GM18498 (cell line): ENCODE data around the gene DNAJC6.
A peak's percentile ranks its signal among the peaks of the same experiment; 100 is the strongest.

ENCODE experiments used
- ATAC-seq: cut with Tn5 transposase; IDR thresholded peaks from one replicate; pipeline ENCODE4 v1.9.1; 2021; ENCODE audit warnings: mild to moderate bottlenecking, moderate library complexity; ENCODE audit not compliant: unreplicated experiment

DNAJC6 gene

GRCh38 chr1:65399003-65399402, 89.7 kb downstream of the DNAJC6 start:
- no peak for ATAC-seq

- ATAC-seq: no peak
Measured at GRCh38 chr1:65401612-65402011, 92.3 kb downstream of the DNAJC6 start.

- ATAC-seq: no peak
Measured at GRCh38 chr1:65404941-65405340, 95.6 kb downstream of the DNAJC6 start.

- ATAC-seq: no peak
Measured at GRCh38 chr1:65407877-65408276, 98.5 kb downstream of the DNAJC6 start.

GRCh38 chr1:65409314-65409713, 100.0 kb downstream of the DNAJC6 start:
- no peak for ATAC-seq

- ATAC-seq: no peak
Measured at GRCh38 chr1:65409816-65410326, 100.5 kb downstream of the DNAJC6 start.

GRCh38 chr1:65412256-65412983, 103.1 kb downstream of the DNAJC6 start:
- no peak for ATAC-seq

- ATAC-seq: no peak
Measured at GRCh38 chr1:65412984-65413375, 103.6 kb downstream of the DNAJC6 start.

GRCh38 chr1:65414538-65414937, 105.2 kb downstream of the DNAJC6 start:
- ATAC-seq: no peak

- no peak for ATAC-seq
Measured at GRCh38 chr1:65416767-65417166, 107.4 kb downstream of the DNAJC6 start.

- no peak for ATAC-seq
Measured at GRCh38 chr1:65417729-65418128, 108.4 kb downstream of the DNAJC6 start.

GRCh38 chr1:65418522-65419185, 109.3 kb downstream of the DNAJC6 start:
- no peak for ATAC-seq

- ATAC-seq: peak; percentile 94
Measured at GRCh38 chr1:65419681-65420589, 110.6 kb downstream of the DNAJC6 start.

GRCh38 chr1:65420590-65421350, 111.4 kb downstream of the DNAJC6 start, which contains the start of the genes LEPR and LEPROT:
LEPR (plus strand) TSS chr1:65420668; CDS start chr1:65565566, 144,898 bp downstream.
LEPROT (plus strand) TSS chr1:65420668; CDS start chr1:65420725, 57 bp downstream.
- no peak for ATAC-seq

GRCh38 chr1:65421351-65422025, 112.1 kb downstream of the DNAJC6 start:
- ATAC-seq: no peak

GRCh38 chr1:65422241-65423203, 113.2 kb downstream of the DNAJC6 start:
- ATAC-seq: no peak

- no peak for ATAC-seq
Measured at GRCh38 chr1:65423884-65424572, 114.7 kb downstream of the DNAJC6 start.

GRCh38 chr1:65424573-65424889, 115.2 kb downstream of the DNAJC6 start:
- no peak for ATAC-seq
